Thoracic aorta (tissue), 2 donors: ENCODE data around the gene DLGAP1. TPM values are rescaled to one million over a fixed set of nuclear protein-coding genes. Genes with fewer than 3 reads are reported as not detected.

Experiments used
- ATAC-seq: fragments of 150-250 bp; one replicate; pipeline ENCODE4 v1.8.0; 2017; ENCODE audit warnings: low read depth; ENCODE audit not compliant: insufficient number of reproducible peaks, low FRiP score
- DNase-seq: peaks from one replicate; pipeline ENCODE4 v3.0.0-alpha.2; 2020; ENCODE audit warnings: low spot score
- H3K27ac ChIP-seq, 2 donors: fragments of 200-600 bp; sonication (generic); 1 replicate in 1 of 2; 2 replicates in 1 of 2; pipeline ENCODE4 v1.5.1; 2016; ENCODE audit warnings: mild to moderate bottlenecking in 2 of 2, moderate library complexity in 2 of 2
- H3K27me3 ChIP-seq: fragments of 200-600 bp; sonication (generic); replicated peaks from 2 replicates; pipeline ENCODE4 v1.6.0; 2016; ENCODE audit warnings: mild to moderate bottlenecking; ENCODE audit not compliant: insufficient read depth
- H3K36me3 ChIP-seq: fragments of 200-600 bp; sonication (generic); one replicate; pipeline ENCODE4 v1.5.1; 2016
- H3K4me1 ChIP-seq, 2 donors: fragments of 200-600 bp; sonication (generic); 1 replicate in 1 of 2; 2 replicates in 1 of 2; pipeline versions ENCODE4 v1.5.1 to v1.6.0; 2016; ENCODE audit warnings: low read depth in 2 of 2, mild to moderate bottlenecking in 1 of 2; ENCODE audit not compliant: control insufficient read depth in 1 of 2
- H3K4me3 ChIP-seq: fragments of 200-600 bp; sonication (generic); 2 replicates; pipeline ENCODE4 v1.5.1; 2016; ENCODE audit warnings: mild to moderate bottlenecking
- H3K9me3 ChIP-seq: fragments of 200-600 bp; sonication (generic); 2 replicates; pipeline ENCODE4 v1.5.1; 2016
- CTCF ChIP-seq: fragments of 200-600 bp; sonication (generic); IDR thresholded peaks from one replicate; pipeline ENCODE4 v1.5.1; 2019; ENCODE audit warnings: antibody characterized with exemption
- total RNA-seq, 2 donors: library from RNA; depleted of rRNA; stranded (reverse); fragments of >200 nt; gene quantifications; one replicate each; pipeline versions ENCODE4 v1.1.0 to v1.2.3, GENCODE V29; 2016

DLGAP1 gene
- total RNA-seq, 2 donors from 2014 or later = 7.3 to 19.0 TPM

- ATAC-seq (no peak), DNase-seq (no peak)
- no peak for TF ChIP-seq CTCF
- Histone ChIP-seq H3K36me3 (no peaks in the 10 kb centered on the region), H3K27ac (no peak overlapping the region), H3K27me3 (no peaks in the 10 kb centered on the region), H3K9me3 (no peaks in the 10 kb centered on the region), H3K4me1 (no peaks in the 10 kb centered on the region), H3K4me3 (no peak overlapping the region)
Observed at GRCh38 chr18:4224031-4224704, 230.9 kb downstream of the DLGAP1 start.

GRCh38 chr18:4211111-4211837, 243.8 kb downstream of the DLGAP1 start:
- ATAC-seq (no peak), DNase-seq (no peak)
- Histone ChIP-seq H3K4me3 (no peak overlapping the region), H3K9me3 (no peaks in the 10 kb centered on the region), H3K36me3 (no peaks in the 10 kb centered on the region), H3K27me3 (no peaks in the 10 kb centered on the region), H3K4me1 (no peaks in the 10 kb centered on the region), H3K27ac (no peak overlapping the region)
- no peak for TF ChIP-seq CTCF

GRCh38 chr18:4208366-4208765, 246.7 kb downstream of the DLGAP1 start:
- Histone ChIP-seq H3K4me1 (no peaks in the 10 kb centered on the region), H3K27ac (no peak overlapping the region), H3K4me3 (no peak overlapping the region), H3K9me3 (no peaks in the 10 kb centered on the region), H3K36me3 (no peaks in the 10 kb centered on the region), H3K27me3 (no peaks in the 10 kb centered on the region)
- no peak for TF ChIP-seq CTCF
- DNase-seq = no peak
- ATAC-seq = no peak

GRCh38 chr18:4207383-4207985, 247.6 kb downstream of the DLGAP1 start:
- no peak overlapping the region for H3K27ac ChIP-seq
- TF ChIP-seq CTCF = no peak
- H3K4me3 ChIP-seq = no peak overlapping the region
- no peaks in the 10 kb centered on the region for H3K27me3 ChIP-seq
- H3K4me1 ChIP-seq = no peaks in the 10 kb centered on the region
- no peak for DNase-seq
- H3K9me3 ChIP-seq = no peaks in the 10 kb centered on the region
- no peak for ATAC-seq
- H3K36me3 ChIP-seq = no peaks in the 10 kb centered on the region

- no peaks in the 10 kb centered on the region for H3K27me3 ChIP-seq
- no peaks in the 10 kb centered on the region for H3K4me1 ChIP-seq
- H3K27ac ChIP-seq = no peak overlapping the region
- no peaks in the 10 kb centered on the region for H3K36me3 ChIP-seq
- H3K4me3 ChIP-seq = no peak overlapping the region
- no peak for DNase-seq
- TF ChIP-seq CTCF = no peak
- no peaks in the 10 kb centered on the region for H3K9me3 ChIP-seq
- no peak for ATAC-seq
Observed at GRCh38 chr18:4204438-4204720, 250.7 kb downstream of the DLGAP1 start.
